ENCODE data around the gene IGFBP6.

DNA sequence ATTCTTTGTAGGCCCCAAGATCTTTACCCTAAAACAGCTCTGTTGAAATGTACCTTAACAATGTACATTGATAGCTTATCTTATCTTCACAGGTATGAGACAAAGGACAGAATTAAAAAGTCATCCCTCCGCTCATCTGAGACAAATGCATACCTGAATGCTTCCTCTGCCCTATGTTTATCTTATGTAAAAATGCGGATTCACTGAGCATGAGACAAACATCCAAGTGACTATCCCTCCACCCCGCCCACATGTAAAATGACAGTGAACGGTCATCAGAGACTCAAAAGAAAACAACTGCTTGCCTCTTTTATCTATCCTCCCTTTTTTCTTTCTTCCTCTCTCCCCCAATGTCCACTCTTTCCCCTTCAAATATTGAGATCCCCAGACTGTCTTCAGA lies 45.9 kb downstream of the IGFBP6 start:
- TF ChIP-seq CTCF (IDR thresholded peaks at IDR 0.05) (no peak), POLR2A (IDR thresholded peaks at IDR 0.05) (no peak)

All from adrenal gland (tissue), 5 donors.